H1 (cell line): Measurements from ENCODE around the gene DLG4. TPM values are rescaled to one million over a fixed set of nuclear protein-coding genes. Genes with fewer than 3 reads are reported as not detected.

ENCODE experiments used
- ASH2L ChIP-seq: fragments of 200-600, 300-600 bp; sonication (generic); IDR thresholded peaks from one replicate; pipeline ENCODE4 v1.7.1; 2017; ENCODE audit warnings: low read length
- CHD1 ChIP-seq: IDR thresholded peaks from 2 replicates; pipeline ENCODE4 v1.6.1; 2012; ENCODE audit warnings: low read depth, low read length, improper control_type of control experiment
- SIX5 ChIP-seq: IDR thresholded peaks from 2 replicates; pipeline ENCODE4 v1.6.1; 2011; ENCODE audit warnings: mild to moderate bottlenecking, low read depth, low read length
- polyA plus RNA-seq, 7 experiments: library from polyadenylated mRNA; depleted of rRNA in 3 of 7; stranded (reverse) in 5 of 7; unstranded in 2 of 7; fragments of >200 nt in 5 of 7; fragments of 200-250 nt in 2 of 7; gene quantifications; 1 replicate in 5 of 7; 2 replicates in 1 of 7; 4 replicates in 1 of 7; pipeline versions ENCODE4 v1.2.1 to v1.2.3, GENCODE V29; 2011 to 2013; ENCODE audit warnings: missing spikeins in 2 of 7, mixed read lengths in 2 of 7
- total RNA-seq: library from RNA; stranded (reverse); fragmentation: NEBNext Ultra II Directional; extraction: Animal tissue kit (Norgen Biotek cat#: 25700); gene quantifications from 2 replicates; pipeline ENCODE4 v1.2.1, GENCODE V29; 2021
- TF ChIP-seq, protein P1 (sequence below): IDR thresholded peaks from 2 replicates; pipeline ENCODE4 v1.6.1; 2012; ENCODE audit warnings: inconsistent platforms

The DLG4 gene
- total and polyA plus RNA-seq, 2 of the 8 experiments (the other 6 are each of a cell fraction or from before 2014, with no cell fraction given), result 18.9 to 45.9 TPM

DNA sequence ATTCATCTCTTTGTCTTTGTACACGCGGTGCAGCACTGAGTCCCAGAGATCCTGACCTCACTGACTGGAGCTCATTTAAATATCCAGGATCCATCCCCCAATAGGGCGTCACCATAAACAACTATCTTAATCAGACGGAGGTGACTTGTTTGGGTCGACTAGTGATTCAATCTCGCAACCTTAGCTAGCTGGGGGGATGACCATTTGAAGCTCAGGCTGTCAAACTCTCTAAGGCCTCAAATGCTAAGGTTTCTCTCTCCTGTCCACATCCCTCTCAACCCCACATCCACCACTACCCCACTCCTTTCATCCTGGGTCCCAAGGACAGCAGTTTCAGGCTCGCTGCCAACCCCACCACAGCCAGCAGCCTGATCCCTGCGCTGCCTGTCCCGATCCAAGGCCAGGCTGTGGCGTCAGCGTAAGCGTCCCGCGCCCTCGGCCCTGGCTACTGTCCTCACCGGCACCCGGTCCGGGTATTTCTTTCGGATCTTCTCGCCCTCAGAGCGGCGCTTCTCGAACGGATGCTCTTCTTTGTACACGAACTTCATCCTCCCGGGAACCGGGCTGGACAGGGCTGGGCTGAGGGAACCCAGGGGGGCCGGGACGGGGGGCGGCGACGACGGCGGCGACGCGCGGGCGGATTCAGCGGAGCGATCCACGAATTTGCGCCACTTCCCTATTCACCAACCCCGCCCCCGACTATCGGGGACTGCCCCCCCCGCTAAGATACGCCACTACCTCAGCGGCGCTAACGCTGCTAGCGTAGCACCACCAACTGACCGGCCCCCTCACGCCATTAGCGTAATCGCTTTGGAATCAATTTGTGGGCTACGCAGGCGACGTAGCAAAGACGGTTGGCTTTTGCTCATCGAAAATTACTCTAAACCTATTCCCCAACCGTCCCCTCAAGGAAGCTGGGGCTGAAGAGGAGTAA lies 22.4 kb upstream of the DLG4 start, which contains the start of gene GABARAP (continued):
- TF ChIP-seq SIX5 (no peak), ASH2L (no peak), CHD1 (no peak)
- TF ChIP-seq, protein P1, sequence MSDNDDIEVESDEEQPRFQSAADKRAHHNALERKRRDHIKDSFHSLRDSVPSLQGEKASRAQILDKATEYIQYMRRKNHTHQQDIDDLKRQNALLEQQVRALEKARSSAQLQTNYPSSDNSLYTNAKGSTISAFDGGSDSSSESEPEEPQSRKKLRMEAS, result peak; percentile 49
